GM19463 (cell line): ENCODE measurements around the gene RFX8.
"Not testable (repeated sequence)": the region's sequence is repeated elsewhere in the genome, so short reads cannot be mapped to it uniquely, and the experiment has no call there.

ENCODE experiments used
- ATAC-seq: cut with Tn5 transposase; IDR thresholded peaks from one replicate; pipeline ENCODE4 v1.9.1; 2021; ENCODE audit warnings: mild to moderate bottlenecking, moderate library complexity; ENCODE audit not compliant: unreplicated experiment

Gene RFX8

DNA sequence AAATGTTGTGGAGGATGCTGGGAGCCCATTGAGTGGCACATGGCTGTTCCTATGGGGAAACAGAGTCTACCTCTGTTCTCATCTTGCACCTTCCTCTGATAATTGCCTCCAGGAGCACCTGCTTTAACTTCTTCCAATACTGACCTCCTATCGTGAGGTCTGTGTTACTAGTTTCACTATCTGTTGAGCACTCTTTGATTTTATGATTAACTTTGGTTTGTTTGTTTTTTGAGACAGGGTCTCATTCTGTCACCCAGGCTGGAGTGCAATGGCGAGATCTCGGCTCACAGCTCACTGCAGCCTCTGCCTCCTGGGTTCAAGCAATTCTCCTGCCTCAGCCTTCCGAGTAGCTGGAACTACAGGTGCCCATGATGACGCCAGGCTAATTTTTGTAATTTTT lies 12.1 kb upstream of the RFX8 start:
- no peak for ATAC-seq

DNA sequence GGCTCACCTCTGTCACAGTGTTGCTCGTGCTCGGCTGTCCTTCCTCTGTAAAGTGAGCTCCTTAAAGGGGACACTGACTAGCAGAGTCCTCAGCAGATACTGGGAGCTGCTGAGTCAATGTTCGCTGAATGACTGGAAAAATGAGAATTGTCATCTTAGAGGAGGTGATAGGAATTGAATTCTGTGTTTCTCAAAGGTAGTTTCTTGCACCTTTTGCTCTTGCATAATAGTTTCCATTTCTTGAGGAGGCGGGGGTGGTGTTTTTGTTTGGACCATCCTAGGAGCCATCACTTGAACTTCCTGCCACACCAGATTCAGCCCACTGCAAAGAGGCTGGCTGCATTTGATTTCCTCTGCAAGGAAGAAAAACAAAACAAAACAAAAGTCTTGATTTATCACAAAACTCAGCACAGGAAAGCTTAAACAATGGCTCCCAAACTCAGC lies 11.4 kb upstream of the RFX8 start:
- ATAC-seq: no peak

DNA sequence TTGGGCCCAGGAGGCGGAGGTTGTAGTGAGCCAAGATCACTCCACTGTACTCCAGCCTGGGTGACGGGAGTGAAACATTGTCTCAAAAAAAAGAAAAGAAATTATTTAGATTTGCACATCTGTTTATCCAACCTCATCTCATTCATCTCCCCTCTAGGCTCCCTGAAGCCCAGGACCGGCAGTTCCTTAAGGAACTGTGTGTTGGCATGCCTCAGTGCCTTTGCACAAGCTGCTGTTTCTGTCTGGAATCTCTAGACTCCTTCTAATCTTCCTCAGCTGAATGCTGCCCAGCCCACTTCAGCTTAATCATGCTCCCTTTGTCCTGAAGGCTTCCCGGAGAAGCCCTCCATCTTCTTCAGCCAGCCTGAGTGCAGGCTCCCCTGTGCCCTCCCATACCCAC lies 10.9 kb upstream of the RFX8 start:
- ATAC-seq: no peak

DNA sequence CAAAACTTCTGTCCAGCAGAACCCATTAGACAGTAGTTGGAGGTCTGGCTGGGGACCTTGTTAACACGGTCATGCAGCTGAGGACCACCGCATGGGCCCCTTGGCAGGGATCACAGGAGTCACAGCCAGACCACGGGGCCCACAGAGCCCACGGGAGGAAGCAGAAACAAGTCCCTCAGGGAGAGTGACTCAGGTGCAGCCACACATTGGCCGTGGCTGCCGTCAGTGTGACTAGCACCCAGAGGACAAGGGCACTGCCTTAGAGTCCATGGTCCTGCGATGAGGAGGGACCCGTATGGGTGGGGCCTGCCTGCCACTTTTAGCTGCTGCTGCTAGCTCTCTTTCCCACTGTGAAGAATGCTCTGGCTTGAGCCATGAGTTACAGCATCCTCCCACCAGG lies 5.9 kb upstream of the RFX8 start:
- ATAC-seq: no peak

DNA sequence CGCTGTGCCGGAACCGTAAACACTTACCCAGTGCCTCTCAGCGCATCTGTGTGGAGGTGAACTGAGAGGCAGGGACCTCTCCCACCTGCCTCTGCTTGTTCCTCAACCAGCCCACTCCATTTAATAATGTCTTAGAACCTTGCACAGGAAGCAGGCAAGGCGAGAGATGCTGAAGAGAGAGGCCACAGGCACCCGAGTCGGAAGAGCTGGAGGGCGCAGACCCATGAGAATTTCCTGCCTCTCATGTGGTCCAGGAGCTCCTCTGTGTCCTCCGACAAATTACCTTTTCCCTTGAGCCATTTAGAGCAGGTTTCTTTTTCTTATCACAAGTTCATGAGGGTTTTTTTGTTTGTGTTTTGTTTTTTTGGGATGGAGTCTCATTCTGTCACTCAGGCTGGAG lies 4.9 kb upstream of the RFX8 start:
- ATAC-seq: no peak

DNA sequence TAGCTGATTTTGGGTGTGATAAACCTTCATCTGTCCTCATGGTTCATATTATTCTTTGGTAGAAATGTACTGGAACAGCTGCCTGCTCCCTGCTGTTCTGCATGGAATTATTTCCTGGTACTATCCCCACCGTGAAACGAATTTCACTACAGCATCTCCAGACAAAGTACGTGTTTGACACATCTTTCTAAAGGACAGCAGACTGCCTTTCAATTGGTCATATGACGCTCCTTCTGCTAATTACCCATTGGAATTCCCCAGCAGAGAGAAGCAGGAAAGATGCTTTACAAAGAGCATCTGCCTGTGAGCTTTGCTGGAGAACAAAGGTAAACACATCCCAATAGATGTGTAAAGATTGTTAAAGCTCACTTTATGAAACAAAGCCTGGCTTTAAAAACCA lies 4.4 kb upstream of the RFX8 start:
- ATAC-seq: no peak

DNA sequence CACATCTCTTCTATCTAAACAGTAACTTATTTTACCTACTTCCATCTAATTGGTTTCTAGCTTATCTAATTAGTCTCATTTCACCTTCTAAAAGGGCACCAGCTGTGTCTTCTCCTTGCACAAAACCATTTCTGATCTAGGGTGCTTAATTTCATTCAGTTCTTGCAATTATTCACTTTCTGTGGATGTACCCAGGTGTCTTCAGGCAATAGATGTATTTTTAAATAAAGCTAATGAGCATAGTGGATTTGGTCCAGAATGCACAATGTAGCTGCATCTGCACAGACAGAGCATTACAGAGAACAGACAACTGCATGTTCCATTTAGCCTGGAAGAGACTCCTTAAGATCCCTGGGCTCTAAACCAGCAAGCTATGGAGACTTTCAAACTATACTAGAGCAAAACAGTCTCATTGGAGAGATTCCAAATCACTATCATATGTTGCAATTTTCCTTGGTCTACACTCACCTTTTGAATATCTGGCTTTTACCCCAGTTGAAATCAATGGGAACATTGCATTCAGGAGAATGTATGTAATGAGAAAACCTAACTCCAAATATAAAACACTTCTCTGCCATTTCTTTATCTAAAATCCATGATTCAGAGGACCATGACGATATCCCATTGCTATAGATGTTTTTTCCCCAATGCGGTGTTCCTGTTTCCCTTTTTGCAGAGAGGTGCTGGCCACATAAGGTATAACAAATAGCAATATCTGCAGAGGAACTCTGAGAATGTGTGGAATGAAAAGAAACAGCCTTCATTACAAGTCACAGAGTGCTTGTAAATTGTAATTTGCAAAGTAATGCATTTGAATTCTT lies 3.5 kb upstream of the RFX8 start:
- no peak for ATAC-seq

DNA sequence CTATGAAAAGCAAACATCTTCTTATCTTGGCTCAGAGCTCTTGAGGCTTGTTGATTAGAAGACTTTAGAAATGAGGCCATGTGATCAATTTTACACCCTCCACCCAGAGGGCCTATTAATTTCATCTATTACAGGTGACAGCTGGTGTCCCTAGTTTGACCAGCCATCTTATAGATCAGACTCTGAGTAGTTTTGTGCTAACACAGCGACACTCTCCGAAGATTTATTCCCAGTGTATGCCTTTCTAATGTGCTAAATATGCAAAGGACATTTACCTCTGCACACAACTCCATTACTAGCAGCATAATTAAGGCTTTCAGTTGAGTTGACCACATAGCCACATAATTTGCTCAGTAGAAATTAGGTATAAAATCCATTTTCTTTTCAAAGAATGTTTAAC lies 2.6 kb upstream of the RFX8 start:
- ATAC-seq: no peak

DNA sequence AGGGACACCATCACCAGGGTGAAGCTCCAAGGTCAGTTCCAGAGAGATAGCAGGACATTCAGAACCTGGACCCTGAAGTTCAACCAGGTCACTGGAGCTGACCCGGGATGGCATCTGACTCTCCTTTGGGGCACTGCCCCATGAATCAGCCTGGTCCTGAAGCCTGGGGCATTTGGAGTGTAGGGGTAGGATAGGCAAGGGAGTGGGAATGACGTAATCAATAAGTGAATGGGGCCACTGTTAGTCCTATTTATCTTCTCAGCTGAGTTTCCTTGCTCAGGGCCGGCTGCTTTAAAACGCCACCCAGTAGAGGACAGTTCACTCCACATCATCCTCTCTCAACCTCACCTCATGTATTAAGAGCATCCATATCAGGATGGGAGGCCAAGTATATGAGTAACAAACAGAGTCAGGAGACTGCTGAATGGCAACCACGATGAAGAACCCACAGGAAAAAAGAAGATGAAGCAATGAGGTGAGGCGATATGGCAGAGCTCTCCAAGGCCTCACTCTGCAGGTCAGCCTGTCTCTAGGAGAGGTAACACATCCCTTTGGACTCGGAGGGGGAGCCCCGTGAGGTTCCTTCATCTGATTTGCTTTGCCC lies 1.8 kb upstream of the RFX8 start:
- no peak for ATAC-seq

DNA sequence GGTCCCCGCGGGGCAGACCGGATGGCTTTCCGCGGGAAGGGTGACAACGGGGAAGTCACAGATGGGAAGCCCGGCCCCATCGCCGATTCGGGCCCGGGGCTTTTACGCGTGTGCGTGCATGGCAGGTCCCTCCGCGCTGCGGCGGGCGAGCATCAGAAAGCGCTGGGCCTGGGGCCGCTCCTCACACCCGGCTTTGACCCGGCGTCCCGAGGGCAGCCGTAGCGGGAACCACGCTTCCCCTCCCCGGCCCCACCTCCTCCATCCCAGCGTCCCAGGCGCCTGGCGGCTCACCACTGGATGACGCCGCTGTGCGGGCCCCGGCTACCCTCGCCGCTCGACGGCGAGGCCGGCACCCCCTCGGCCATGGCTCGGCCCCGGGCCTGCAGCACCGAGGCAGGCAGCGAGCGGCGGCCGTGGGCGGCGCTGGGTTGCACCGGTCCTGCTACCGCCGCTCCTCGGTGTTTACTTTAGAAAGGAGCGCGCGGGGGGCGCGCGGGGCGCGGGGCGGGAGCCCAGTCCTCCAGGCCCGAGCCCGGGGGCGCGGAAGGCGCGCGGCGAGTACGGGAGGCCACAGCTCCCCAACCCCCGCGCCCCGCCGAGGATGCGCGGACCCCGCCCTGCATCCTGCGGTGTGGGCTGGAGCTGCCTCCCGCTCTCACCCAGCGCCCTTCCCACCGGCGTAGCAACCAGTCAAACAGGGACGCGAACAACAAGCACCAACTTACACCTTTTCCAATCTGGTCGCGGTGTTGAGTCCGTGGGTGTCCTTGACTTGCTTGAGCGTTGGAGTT lies 806 bp downstream of the RFX8 start:
- ATAC-seq: no peak

DNA sequence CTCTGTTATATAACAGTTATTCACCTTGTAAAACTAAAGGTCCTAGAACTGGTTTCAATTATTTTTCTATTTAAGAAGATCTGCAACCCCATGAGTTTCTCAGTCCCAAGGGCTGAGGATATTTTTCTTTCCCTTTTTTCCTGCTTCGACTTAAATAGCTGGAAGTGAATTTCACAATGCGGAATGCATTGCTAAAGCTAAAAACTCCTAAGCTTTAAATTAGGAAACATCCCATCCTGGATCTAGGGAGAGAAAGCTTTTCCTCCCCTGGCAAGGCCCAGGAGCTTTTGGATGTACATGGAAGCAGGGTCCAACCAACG lies 1.4 kb downstream of the RFX8 start:
- ATAC-seq: no peak

DNA sequence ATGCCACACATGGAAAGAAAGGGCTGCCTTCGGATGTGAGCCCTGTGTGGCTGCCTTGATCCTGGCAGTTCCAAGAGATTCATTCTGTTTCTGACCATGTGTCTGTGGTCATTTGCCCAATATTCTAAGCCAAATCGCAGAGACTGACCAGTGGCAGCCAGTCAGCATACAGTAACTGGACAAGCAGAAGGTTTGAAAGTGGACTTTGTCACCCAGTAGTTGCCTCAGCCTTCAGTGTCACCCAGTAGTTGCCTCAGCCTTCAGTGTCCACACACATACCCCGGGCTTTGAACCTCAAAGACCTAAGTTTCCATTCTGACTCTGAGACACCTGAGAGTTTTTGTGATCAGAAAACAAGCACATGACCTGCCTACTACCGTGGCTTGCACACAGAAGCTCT lies 5.0 kb downstream of the RFX8 start:
- no peak for ATAC-seq

DNA sequence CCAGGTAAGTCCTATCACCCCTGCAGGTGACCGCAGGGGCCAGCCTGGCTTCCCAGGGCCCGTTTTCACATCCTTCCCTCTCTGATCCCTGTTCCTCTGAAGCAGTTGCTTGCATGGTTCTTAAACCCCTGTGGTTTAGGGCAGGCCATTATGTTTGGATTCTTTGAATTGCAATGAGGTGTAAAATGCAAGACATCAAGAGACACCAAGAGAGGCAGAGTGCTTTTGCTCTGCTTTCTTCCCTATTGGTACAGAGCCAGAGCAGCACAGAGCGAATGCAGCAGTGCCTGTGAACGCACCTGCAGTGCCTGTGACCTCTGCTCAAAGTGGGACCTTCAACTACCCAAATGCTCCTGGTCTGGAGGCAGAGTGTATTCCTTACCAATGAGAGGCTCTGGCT lies 7.6 kb downstream of the RFX8 start:
- ATAC-seq: no peak

DNA sequence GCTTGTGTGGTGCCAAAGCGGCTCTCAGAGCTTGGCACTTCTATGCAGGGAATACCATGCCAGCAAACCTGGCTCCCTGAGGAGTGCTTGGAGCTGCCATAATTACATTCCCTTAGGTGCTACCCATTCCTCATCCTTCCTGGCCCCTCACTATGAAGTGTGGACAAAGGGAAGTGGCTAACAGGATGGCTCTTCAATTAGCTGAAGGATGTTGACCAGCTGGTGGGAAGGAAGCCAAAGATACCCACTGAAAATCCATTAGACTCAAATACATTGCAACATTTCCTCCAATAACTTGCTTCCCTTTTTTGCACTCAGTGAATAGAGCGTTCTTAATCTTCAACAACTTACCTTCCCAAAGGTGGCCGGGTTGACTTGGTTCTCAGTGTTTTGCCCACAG lies 8.5 kb downstream of the RFX8 start:
- no peak for ATAC-seq

DNA sequence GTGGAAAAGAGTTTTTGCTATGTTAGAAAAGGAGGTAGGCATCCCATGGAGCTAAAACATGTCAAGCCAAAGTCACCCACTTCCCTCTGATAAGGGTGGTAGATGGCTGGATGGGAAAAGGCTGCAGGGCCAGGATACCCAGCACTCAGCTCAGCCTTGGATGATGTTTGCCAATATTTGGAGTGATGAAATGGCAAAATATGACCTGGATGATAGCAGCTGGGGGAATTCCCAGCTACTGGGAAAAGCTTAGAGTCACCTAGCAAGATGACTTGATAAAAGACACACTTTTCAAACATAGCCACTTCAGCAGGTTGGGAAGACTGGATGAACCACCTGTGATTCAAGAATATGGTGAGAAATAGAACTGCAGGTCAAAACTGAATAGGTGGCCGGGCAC lies 10.1 kb downstream of the RFX8 start:
- ATAC-seq: no peak

DNA sequence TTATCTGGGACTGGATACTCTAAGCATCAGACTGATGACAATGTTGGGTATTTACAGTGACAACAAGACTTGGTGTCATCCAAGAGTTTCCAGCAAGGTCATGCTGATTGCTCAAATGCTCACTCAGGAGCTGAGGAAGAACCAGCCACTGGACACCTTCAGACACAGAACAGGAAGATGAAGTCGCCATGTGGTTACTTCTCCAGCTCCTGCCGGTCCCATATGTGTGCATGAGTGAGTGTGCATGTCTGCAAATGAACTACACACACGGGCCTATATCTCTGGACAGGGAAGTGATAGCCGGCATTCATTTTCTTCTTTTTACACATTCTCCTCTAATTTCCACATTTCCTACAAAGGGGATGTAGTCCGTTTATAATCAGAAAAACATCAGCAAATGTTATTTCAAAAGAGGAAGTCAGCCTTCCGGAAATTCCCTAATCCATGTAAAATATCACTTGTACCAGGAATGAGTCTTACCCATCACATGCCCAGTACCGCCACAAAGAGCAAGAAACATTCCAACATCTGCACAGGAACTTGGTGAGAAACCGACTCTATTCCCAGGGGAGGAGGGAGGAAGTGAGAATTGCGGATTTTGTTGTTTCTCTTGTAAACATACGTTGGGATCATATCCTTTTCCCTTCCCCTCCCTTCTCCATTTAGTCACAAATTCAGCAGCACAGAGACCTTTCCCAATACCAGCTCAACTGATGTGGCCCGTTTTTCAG lies 10.8 kb downstream of the RFX8 start:
- no peak for ATAC-seq

DNA sequence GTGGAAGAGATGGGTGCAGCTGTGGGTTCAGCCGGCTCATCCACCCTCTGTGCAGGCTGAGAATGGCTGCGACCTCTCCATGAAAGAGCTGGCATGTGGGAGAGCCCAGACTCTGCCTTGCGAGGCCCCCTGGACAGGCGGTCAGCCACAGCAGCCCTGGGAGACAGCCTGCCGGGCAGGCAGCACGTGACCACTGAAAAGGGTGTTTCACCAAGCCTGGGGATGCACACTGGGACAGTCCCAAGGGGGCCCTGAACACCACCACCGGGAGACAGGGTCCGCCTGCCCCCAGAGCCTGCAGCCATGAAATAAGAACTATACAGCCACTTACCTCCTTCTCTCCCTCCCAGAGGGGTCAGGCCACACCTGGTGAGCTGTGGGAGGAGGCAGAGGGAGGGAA lies 11.5 kb downstream of the RFX8 start:
- no peak for ATAC-seq

DNA sequence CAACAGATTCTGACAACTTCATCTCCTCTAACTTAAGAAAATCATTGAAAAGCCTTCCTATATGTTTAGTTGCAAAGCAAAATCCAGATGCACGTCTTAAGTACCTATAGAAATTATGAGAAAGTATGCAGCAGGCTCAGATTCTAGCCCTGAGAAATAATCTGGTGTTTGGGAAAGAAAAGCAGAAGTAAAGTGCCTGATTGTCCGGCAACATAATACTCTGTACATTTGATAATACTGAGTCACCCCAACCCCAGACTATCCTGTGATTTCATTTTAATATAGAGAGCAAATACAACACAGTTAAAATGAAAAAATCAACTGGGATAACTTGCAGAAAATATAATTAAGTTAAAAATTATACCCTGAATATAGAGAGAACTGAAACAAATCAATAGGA lies 13.5 kb downstream of the RFX8 start:
- ATAC-seq: no peak

DNA sequence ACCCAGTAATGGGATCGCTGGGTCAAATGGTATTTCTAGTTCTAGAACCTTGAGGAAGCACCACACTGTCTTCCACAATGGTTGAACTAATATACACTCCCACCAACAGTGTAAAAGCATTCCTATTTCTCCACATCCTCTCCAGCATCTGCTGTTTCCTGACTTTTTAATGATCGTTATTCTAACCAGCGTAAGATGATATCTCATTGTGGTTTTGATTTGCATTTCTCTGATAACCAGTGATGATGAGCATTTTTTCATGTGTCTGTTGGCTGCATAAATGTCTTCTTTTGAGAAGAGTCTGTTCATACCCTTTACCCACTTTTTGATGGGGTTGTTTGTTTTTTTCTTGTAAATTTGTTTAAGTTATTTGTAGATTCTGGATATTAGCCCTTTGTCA lies 20.5 kb downstream of the RFX8 start:
- ATAC-seq: not testable (repeated sequence)

DNA sequence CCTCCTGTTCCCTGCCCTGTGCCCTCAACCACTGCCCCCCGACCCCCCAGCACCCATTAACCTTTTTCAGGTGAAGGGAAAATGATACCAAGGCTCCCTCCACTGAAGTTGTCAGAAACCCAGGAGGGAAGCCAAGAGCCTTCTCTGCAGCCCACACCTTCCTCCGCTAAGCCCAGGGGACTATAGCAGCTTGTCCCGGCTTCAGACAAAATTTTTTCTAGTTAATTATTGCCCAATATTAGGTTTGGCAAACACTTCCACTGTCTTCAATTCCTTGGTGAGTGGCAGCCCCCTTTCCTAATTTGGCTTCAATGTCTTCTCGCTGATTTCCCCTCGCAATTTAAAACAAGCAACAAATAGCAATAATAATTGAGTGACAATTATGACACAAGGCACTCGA lies 23.9 kb downstream of the RFX8 start:
- no peak for ATAC-seq

DNA sequence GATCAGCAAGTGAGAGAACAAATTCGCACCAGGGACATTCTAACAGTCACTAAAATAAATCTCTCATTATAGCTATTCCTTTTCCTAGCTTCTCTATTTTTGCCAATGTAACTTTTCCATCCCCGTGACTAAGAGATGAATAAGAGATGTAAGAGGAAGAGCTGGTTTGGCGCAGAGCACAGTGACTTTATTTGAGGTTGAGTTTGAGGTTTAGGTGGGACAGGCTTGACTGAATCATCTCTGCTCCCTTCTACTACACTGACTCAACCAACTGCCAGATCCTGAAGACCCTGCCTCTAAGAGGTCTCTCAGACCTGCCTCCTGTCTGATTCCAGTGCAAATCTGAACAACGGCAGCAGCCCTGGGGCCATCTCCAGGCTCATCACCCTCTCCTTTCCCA lies 28.0 kb downstream of the RFX8 start:
- ATAC-seq: no peak

DNA sequence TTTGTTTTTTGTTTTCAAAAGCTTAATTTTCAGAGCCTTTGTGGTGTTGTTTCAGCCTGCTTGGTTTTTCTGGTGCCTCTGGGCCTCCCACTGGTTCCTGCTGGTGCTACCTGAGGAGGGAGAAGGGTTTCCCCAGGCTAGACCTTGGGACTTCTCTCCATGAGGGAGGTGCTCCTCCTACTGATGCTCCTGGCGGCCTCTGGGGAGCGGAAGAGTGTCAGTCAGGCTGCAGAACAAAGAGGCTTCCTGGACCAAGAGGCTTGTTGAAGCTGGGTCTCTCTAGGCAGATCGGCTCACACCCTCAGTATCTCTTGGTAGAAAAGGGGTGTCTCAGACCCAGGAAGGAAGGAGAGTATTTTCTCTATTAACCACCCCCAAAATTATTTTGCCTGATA lies 32.2 kb downstream of the RFX8 start:
- ATAC-seq: no peak
